ENCODE measurements around the gene FAM124A. TPM values are rescaled to one million over a fixed set of nuclear protein-coding genes. Genes with fewer than 3 reads are reported as not detected.

Gene FAM124A
- total RNA-seq, 1 donor from 2014 or later, result 0.72 TPM

GRCh38 chr13:51221674-51222036, 543 bp upstream of the FAM124A start:
- ATAC-seq, result no peak

GRCh38 chr13:51222686-51223559, 725 bp downstream of the FAM124A start:
- peak; percentile 22 for ATAC-seq

- no peak for ATAC-seq
Measured at GRCh38 chr13:51223560-51224270, 1.5 kb downstream of the FAM124A start.

GRCh38 chr13:51225029-51225428, 2.8 kb downstream of the FAM124A start:
- ATAC-seq, result no peak

GRCh38 chr13:51227404-51227803, 5.2 kb downstream of the FAM124A start:
- no peak for ATAC-seq

- no peak for ATAC-seq
Measured at GRCh38 chr13:51229101-51229719, 7.0 kb downstream of the FAM124A start.

- ATAC-seq, result no peak
Measured at GRCh38 chr13:51229731-51230130, 7.5 kb downstream of the FAM124A start.

- ATAC-seq, result no peak
Measured at GRCh38 chr13:51230477-51231105, 8.4 kb downstream of the FAM124A start.

- ATAC-seq, result no peak
Measured at GRCh38 chr13:51231456-51231855, 9.3 kb downstream of the FAM124A start.

GRCh38 chr13:51232328-51232727, 10.1 kb downstream of the FAM124A start:
- no peak for ATAC-seq

GRCh38 chr13:51233117-51233826, 11.1 kb downstream of the FAM124A start:
- no peak for ATAC-seq

- ATAC-seq, result no peak
Measured at GRCh38 chr13:51234676-51235075, 12.5 kb downstream of the FAM124A start.

- ATAC-seq, result no peak
Measured at GRCh38 chr13:51235186-51235585, 13.0 kb downstream of the FAM124A start.

- ATAC-seq, result no peak
Measured at GRCh38 chr13:51235756-51236490, 13.7 kb downstream of the FAM124A start.

GRCh38 chr13:51236491-51236792, 14.2 kb downstream of the FAM124A start:
- no peak for ATAC-seq

- ATAC-seq, result no peak
Measured at GRCh38 chr13:51237386-51237785, 15.2 kb downstream of the FAM124A start.

- ATAC-seq, result no peak
Measured at GRCh38 chr13:51237887-51238286, 15.7 kb downstream of the FAM124A start.

- ATAC-seq, result no peak
Measured at GRCh38 chr13:51240178-51240577, 18.0 kb downstream of the FAM124A start.

GRCh38 chr13:51240958-51241357, 18.8 kb downstream of the FAM124A start:
- ATAC-seq, result no peak

GRCh38 chr13:51241720-51242119, 19.5 kb downstream of the FAM124A start:
- ATAC-seq, result no peak

- ATAC-seq, result no peak
Measured at GRCh38 chr13:51243227-51243626, 21.0 kb downstream of the FAM124A start.

- no peak for ATAC-seq
Measured at GRCh38 chr13:51243832-51244231, 21.6 kb downstream of the FAM124A start.
